HG02588 (cell line): ENCODE measurements around the gene DOHH.
A peak's percentile ranks its signal among the peaks of the same experiment; 100 is the strongest.

Experiments used
- ATAC-seq: cut with Tn5 transposase; IDR thresholded peaks from one replicate; pipeline ENCODE4 v1.9.1; 2021; ENCODE audit warnings: mild to moderate bottlenecking, moderate library complexity; ENCODE audit not compliant: unreplicated experiment

The DOHH gene

DNA sequence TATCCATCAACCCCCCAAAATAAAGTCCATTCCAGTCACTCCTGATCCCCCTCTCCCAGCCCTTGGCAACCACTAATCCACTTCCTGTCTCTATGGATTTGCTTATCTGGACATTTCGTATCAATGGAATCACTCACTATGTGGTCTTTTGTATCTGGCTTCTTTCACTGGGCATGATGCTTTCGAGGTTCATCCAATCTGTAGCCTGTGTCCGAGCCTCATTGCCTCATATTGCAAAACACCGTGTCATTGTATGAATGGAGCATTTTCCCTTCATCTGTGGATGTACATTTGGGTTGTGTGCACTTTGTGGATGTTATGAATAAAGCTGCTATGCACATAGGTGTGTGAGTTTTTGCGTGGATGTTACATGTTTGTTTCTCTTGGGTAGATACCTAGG lies 4.3 kb upstream of the DOHH start:
- ATAC-seq, result no peak

DNA sequence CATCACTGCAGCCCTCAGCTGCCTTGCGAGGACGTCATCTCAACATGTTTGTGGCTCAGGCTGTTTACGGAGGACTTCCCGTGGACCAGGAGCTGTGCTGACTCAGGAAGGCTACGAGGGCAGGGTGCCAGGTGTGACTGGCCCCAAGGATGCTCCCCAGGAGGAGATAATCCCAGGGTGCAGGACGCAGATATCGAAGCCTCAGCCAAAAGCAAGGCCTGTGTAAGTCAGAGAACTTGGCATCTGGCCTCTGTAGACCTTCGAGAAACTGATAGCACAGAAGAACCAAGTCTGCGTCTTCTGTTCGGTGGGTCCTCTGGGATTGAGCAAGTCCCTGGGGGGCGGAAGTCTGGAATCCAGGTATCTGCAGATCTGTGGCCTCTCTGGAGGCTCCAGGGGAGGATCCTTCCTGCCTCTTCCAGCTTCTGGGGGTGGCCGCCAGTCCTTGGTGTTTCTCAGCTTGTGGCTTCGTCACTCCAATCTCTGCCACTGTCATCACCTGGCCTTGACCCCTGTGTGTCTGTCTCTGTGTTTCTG lies 2.6 kb upstream of the DOHH start:
- no peak for ATAC-seq

- no peak for ATAC-seq
Observed at GRCh38 chr19:3501780-3502179, 1.3 kb upstream of the DOHH start.

DNA sequence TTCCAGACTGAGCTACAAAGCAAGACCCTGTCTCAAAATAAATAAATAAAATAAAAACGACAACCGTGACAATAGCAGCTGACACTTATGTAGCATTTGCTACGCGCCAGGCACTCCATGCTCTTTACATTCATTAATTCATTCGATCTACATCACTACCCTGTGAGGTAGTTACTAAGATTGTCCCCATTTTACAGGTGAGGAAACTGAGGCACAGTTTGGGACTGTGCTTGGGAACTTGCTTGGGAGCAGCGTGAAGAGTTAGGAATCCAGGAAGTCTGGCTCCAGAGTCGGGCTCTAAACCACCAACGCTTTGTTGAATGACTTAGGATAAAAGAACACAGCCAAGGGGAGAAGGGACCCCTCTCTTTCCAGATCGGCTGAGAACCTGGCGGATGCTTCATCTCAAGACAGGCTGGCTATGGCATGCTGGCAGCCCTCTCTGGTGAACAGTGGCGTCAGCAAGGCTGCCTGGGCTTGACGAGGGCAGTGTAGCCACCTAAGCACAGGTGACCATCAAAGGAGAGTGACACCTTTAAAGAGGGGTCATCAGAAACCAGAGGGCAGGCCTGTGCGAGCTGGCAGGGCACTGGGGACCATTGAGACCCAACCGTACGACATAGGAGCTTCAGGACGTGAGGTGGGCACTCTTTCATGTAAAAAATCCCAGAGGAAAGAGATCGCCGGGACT lies 591 bp downstream of the DOHH start:
- ATAC-seq, result peak; percentile 9

GRCh38 chr19:3497757-3498520 lies 2.5 kb downstream of the DOHH start:
- no peak for ATAC-seq

DNA sequence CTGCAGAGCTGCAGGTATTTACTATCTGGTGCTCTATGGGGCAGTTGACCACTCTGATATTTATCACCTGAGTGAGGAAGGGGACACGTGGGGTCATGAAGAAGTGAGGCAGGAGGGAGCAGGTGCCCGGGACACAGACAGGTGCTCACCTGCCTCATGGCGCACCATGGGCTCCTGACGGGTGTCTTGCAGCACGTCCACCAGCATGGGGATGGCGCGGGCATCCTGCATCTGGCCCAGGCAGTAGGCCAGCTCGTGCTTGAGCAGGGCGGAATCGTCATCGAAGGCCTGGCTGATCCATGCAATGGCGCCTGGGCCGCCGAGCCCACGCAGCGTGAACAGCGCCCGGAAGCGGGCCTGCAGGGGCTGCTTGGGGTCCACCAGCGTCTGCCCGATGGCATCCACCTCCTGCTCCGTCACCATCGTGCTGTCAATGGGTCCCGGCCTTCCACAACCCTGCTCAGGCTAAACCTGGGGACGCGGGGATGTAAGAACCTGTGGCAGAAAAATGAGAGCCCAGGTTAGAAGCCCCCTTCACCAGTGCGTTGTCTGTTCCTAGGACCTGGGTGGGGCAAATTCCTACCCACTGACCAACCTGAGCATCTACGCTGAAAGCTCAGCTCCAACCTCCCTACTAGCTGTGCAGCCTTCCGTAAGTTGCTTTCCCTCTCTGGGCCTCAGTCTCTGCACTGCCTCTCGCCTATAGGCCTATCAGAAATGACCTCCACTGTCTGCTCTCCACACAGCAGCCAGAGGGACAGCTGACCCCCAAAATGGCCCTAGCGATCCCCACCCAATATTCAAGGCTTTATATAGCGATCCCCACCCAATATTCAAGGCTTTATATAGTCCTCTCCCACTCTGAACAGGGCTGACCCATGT lies 3.8 kb downstream of the DOHH start:
- ATAC-seq, result no peak

- no peak for ATAC-seq
Observed at GRCh38 chr19:3494559-3494958, 5.9 kb downstream of the DOHH start.

GRCh38 chr19:3494051-3494450 lies 6.4 kb downstream of the DOHH start:
- ATAC-seq, result no peak

DNA sequence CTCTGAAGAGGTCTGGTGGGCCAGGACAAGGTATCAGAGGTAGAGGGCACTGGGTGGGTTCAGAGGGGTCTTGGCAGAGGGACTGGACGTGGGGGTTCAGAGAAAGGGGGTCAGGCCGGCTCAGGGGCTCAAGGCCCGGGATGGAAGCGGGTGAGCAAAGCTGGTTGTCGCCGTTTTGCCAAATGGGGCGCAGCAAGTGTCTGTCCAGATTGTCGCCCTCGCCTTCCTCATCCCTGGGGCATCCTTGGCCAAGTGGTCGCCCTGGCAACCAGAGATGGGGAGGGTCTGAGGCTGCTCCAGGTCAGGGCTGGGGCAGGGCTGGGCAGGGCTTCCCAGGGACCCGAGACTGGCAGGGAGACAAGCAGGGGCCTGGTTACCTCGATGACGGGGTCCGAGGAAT lies 6.8 kb downstream of the DOHH start:
- ATAC-seq, result no peak

DNA sequence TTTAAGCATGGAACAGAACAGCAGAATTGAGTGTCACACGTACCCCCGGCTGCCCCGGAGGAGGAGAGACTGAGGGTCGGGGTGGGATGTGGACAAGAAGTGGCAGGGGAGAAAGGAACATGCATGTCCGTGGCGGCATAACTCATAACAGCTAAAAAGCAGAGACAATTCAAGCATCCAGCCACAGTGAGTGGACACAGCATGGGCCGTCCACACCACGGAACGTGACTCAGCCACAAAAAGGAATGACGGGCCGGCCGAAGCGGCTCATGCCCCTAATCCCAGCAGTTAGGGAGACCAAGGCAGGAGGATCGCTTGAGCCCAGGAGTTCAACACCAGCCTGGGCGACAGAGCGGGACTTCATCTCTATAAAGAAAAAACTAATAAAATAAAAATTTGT lies 7.6 kb downstream of the DOHH start:
- ATAC-seq, result no peak

GRCh38 chr19:3492131-3492839 lies 8.2 kb downstream of the DOHH start:
- no peak for ATAC-seq

DNA sequence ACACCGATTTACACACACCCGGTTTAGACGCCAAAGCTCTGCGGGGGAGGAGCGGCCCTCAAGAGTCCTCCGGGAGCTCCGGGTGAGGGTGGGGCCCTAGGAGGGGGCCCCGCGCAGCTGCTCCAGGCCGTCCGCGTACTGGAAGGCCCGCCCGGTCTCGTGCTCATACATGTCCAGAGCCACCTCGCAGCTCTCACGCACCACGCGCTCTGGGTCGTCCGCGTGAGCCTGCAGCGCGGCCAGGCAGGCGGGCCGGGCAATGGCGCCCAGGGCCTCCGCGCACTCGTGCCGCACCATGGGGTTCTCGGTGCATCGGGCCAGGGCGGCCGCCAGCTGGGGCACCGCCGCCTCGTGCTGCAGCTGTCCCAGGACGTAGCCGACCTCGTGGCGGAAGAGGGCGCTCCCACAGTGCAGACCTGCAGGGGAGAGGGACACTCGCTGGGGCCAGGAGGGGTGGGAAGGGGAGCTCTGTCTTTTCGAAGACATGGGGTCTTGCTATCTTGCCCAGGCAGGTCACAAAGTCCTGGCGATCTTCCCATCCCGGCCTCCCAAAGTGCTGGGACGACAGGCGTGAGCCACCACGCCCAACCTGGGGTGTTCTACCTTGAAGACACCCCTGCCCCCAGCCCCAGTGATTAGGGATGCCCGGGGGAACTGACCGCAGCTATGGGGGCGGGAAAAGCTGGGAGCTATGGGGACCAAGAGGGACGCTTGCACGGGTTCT lies 8.9 kb downstream of the DOHH start:
- ATAC-seq, result no peak

DNA sequence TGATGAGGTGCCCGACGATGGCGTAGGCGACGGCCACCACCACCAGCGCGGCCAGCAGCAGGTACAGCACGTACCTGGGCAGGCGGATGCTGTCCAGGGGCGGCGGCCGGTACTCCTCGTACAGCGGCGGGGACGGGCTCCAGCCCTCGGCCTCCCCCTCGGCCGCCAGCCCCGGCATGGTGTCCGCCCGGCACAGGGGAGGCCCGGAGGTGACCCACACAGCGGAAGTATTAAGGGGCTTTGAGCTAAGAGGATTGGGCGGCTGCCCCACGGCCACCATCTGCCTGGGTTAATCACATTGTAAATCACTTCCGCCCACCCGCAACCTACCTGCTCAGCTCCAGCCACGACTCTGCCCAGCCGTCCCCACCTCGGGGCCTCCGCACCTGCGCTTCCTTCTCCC lies 17.2 kb downstream of the DOHH start, which contains the start of gene SMIM44:
Gene SMIM44 (minus strand): TSS at position 216 of the 403 bp plus-strand sequence. CDS start 38 bp downstream, at position 178.
- ATAC-seq, result no peak

- ATAC-seq, result no peak
Observed at GRCh38 chr19:3482507-3483225, 17.8 kb downstream of the DOHH start.

DNA sequence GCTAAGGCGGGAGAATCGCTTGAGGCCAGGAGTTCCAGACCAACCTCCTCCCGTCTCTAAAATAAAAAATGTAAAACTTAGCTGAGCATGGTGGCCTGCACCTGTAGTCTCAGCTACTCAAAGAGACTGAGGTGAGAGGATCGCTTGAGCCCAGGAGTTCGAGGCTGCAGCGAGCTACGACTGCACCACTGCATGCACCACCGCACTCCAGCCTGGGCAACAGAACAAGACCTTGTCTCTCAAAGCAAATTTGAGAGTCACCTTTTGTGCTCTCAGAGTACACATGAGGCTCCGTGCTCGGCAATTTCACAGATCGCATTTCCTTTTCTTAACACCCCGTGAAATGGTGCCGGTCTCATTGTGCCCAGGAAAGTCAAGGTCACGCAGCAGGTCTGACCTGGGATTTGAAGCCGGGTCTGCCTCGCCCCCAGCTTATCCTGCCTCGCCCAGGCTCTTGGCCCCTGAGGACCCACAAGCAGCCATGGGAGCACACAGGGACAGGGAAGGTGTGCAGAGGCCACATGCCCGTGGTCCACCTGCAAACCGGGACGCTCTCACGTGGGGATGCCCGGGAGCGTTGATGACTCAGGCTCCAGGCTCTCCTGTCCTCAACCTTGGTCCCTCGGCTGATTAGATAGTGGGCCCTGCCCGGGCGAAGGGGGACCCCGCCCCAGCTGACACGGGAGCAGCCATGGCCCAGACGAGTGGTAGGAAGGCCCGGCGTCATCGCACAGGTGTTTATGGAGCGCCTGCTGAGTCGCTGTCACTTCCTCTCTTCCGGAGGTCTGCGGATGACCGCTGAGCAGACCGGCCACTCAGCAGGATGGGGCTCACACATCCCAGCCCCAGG lies 19.0 kb downstream of the DOHH start:
- ATAC-seq, result no peak

DNA sequence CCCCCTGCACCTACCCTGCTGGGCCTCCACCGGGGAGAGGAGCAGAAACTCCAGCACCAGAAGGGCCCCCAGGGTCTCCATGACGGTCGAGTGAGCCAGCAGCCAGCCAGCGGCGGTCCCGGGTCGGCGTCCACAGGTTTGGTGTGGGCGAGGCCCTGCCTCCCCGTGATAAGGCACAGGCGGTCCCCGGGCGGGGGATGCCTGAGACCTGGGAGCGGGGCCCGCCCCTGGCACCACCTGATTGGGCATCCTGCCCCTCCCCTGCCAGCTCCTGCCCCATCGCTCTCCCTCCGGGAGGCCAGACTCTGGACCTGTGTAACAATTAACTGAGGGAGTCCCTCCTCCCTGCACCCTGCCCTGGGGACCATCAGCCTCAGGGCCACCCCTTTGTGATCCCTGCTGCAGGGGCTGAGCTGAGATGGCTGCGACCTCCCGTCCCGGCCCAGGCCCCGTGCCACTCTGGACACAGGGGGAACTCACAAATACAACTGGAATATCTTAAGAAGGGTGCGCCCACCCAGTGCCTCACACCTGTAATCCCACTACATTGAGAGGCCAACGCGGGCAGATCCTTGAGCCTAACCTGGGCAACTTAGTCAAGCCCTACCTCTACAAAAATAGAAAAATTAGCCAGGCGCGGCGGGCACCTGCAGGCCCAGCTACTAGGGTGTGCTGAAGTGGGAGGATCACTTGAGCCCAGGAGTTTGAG lies 19.9 kb downstream of the DOHH start, which contains the start of gene SMIM24:
Gene SMIM24 (minus strand): TSS at position 143 of the 709 bp plus-strand sequence. CDS start 62 bp downstream, at position 81.
- no peak for ATAC-seq

DNA sequence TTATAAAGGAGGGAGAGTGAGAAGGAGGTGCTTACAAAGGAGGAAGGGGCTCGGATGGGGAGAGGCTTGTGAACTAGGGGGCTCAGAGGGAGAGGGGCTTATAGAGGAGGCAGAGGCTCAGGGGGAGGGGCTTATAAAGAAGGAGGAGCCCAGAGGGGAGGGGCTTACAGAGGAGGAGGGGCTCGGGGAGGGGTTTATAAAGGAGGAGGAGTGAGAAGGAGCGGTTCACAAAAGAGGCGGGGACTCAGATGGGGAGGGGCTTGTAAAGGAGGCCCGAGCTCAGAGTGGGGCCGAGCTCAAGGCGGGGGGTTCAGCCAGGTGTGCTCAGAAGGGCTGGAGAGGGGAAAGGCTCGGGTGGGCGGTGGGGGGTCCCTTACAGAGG lies 20.6 kb downstream of the DOHH start:
- ATAC-seq, result no peak
